Effector memory CD4-positive, alpha-beta T cell (primary cell): ENCODE results near the gene PTPRN2.
"Not testable (repeated sequence)": the region's sequence is repeated elsewhere in the genome, so short reads cannot be mapped to it uniquely, and the experiment has no call there.

ENCODE experiments used
- DNase-seq, 3 donors: peaks; one replicate each; pipeline ENCODE4 v3.0.0-alpha.2; 2020
- H3K27ac ChIP-seq: 2 replicates; pipeline ENCODE4 v1.7.0; 2013; ENCODE audit warnings: mild to moderate bottlenecking, low read length, moderate library complexity; ENCODE audit not compliant: insufficient read depth, poor library complexity, severe bottlenecking
- H3K27me3 ChIP-seq: replicated peaks from 2 replicates; pipeline ENCODE4 v1.7.0; 2013; ENCODE audit warnings: mild to moderate bottlenecking, low read length; ENCODE audit not compliant: insufficient read depth, control insufficient read depth, poor library complexity, severe bottlenecking
- H3K36me3 ChIP-seq: 2 replicates; pipeline ENCODE4 v1.7.0; 2013; ENCODE audit warnings: mild to moderate bottlenecking, low read length, moderate library complexity; ENCODE audit not compliant: control insufficient read depth, insufficient read depth
- H3K4me1 ChIP-seq: 2 replicates; pipeline ENCODE4 v1.7.0; 2013; ENCODE audit warnings: low read length, mild to moderate bottlenecking; ENCODE audit not compliant: control insufficient read depth, insufficient read depth, poor library complexity, severe bottlenecking
- H3K4me3 ChIP-seq: 2 replicates; pipeline ENCODE4 v1.7.0; 2013; ENCODE audit warnings: low read length, low read depth, mild to moderate bottlenecking; ENCODE audit not compliant: insufficient read depth, poor library complexity, severe bottlenecking
- H3K9me3 ChIP-seq: 2 replicates; pipeline ENCODE4 v1.7.0; 2013; ENCODE audit warnings: mild to moderate bottlenecking, low read length, moderate library complexity; ENCODE audit not compliant: control insufficient read depth

Gene PTPRN2

DNA sequence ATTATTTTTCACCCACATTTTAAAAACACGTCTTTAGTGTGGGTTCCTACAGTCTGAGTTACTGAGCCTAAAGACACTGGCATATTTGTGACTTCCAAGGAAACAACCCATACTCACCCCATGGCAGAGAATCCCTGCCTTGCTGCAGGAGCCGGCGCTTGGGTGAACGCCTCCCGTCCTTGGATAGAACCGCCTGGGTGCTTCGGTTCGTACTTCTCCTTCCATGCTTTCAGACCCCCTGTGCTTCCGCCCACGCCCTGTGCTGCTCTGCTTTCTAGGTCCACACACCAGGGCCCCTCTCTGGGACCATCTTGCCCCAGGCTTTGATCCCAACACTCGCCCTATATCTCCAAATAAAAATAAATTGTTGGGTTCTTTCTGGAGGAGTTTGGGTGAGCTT is 125.8 kb downstream of the PTPRN2 start:
- H3K36me3 ChIP-seq, result no peaks in the 10 kb centered on the region
- no peak overlapping the region for H3K4me3 ChIP-seq
- no peak for DNase-seq
- H3K4me1 ChIP-seq, result no peaks in the 10 kb centered on the region
- no peaks in the 10 kb centered on the region for H3K9me3 ChIP-seq
- H3K27ac ChIP-seq, result no peak overlapping the region
- no peaks in the 10 kb centered on the region for H3K27me3 ChIP-seq

DNA sequence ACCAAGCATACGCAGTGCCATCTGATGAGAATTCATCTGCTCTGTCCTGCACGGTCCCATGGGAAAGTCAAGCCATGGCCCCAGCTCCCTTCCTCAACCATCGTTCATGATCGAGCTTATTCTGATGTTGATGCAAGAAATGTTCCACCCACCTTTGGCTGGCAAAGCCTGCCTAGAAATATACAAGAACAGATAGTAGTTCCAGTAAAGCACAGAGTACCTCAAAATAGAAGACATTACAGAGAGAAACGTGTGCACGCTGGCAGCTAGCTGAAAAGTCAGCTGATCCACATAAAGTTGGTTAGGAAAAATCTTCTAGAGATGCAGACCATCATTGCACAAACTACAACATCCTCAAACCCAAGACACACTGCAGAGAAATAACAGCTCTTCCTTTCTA is 127.0 kb downstream of the PTPRN2 start:
- no peaks in the 10 kb centered on the region for H3K36me3 ChIP-seq

DNA sequence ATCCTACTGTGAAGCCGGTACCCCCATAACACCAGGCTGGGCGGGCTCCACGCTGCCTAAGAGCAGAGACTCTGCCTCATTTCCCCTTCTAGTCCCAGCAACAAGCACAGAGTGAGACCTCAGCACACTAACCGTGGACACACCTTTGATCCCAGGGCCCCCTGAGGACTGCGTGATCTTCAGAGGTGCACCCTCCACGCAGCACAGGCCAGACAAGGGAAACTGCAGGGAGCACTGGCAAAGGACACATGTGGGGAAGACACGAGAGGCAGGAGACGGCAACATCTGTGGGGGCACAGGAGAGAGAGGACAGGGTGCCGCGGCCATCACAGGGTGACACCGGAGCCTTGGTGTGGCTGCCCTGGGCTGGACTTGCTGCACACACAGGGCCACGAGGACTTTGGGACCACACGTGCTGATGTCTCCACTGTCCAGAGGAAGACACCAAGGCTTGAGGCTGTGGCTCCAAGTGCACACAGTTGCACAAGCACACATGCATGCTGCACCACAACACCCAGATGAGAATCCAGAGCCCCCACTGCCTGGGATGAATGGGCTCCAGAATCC is 128.8 kb downstream of the PTPRN2 start:
- H3K9me3 ChIP-seq, result no peaks in the 10 kb centered on the region
- no peaks in the 10 kb centered on the region for H3K36me3 ChIP-seq
- no peak overlapping the region for H3K4me3 ChIP-seq
- no peaks in the 10 kb centered on the region for H3K27me3 ChIP-seq
- DNase-seq, result no peak
- H3K27ac ChIP-seq, result no peak overlapping the region
- H3K4me1 ChIP-seq, result no peaks in the 10 kb centered on the region

More for the DNA sequence above, 127.0 kb downstream of the PTPRN2 start:
- Histone ChIP-seq H3K27me3 (no peaks in the 10 kb centered on the region), H3K9me3 (no peaks in the 10 kb centered on the region), H3K4me1 (no peaks in the 10 kb centered on the region), H3K27ac (no peak overlapping the region), H3K4me3 (no peak overlapping the region)
- DNase-seq, result no peak

DNA sequence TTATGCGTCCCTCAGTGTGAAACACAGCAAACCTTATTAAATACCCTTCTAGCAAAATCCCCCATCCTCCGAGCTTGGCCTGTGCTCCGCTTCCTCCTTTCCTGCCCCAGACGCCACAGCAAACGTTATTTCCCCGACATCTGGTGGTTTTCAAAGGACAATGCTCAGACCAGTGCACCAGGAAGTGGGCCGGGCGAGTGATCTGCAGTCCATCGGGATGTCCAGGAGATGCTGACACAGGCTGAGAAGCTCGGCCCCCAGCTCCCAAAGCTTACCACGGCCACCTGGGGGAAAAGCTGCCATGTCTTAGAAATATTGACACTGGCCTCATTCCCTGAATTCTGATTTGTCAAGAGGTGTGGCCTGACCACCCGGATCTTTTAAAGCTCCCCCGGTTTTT is 129.5 kb downstream of the PTPRN2 start:
- no peak overlapping the region for H3K27ac ChIP-seq
- no peaks in the 10 kb centered on the region for H3K4me1 ChIP-seq
- H3K9me3 ChIP-seq, result no peaks in the 10 kb centered on the region
- H3K36me3 ChIP-seq, result no peaks in the 10 kb centered on the region
- H3K4me3 ChIP-seq, result no peak overlapping the region
- no peaks in the 10 kb centered on the region for H3K27me3 ChIP-seq
- no peak for DNase-seq

DNA sequence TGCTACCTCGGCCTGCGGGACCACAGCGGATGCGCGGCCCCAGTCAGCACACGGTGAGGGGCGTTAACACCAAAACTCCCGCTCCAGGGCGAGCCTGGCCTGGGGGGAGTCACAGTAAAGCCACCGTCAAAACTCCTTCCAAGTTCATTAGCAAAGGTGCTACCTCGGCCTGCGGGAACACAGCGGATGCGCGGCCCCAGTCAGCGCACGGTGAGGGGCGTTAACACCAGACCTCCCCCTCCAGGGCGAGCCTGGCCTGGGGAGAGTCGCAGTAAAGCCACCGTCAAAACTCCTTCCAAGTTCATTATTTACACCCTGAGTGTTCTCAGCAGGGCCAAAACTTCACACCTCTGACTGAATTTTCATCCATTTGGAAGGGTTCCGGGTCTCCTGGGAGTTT is 130.0 kb downstream of the PTPRN2 start:
- DNase-seq, H3K27me3 ChIP-seq, H3K9me3 ChIP-seq, H3K36me3 ChIP-seq, H3K4me1 ChIP-seq, H3K4me3 ChIP-seq, H3K27ac ChIP-seq: not testable (repeated sequence)

DNA sequence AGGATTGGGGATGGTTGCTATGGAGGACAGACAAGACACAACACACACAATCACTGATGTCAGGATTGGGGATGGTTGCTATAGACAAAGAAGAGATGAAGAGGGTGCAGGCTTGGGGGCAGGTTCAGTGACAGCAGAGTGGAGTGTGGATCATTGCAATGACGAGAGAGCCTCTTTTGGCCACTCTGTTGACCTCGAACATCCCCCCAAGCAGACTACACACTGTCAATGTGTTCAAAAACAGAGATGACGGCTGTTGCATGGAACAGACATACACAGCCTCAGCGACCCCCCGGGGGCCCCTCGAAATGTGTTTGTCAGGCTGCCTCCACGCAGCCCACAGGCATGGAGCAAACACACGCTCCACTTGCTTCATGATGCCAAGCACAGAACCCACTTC is 133.0 kb downstream of the PTPRN2 start:
- H3K36me3 ChIP-seq, result no peaks in the 10 kb centered on the region
- no peak overlapping the region for H3K4me3 ChIP-seq
- H3K9me3 ChIP-seq, result no peaks in the 10 kb centered on the region

DNA sequence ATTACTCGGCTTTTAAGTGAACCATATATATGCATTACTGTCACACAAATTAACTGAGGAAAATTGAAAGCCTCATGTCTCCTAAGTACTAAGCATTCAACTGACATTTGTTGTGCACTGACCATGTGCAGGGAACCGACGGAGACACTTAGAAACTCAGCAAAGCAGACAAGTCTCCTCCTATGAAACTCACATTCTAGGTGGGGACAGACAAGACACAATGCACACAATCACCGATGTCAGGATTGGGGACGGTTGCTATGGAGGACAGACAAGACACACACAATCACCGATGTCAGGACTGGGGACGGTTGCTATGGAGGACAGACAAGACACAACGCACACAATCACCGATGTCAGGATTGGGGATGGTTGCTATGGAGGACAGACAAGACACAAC is 134.0 kb downstream of the PTPRN2 start:
- Histone ChIP-seq H3K36me3 (no peaks in the 10 kb centered on the region), H3K4me1 (no peaks in the 10 kb centered on the region), H3K9me3 (no peaks in the 10 kb centered on the region), H3K27ac (no peak overlapping the region), H3K27me3 (no peaks in the 10 kb centered on the region), H3K4me3 (no peak overlapping the region)
- no peak for DNase-seq

More for the DNA sequence above, 133.0 kb downstream of the PTPRN2 start:
- no peaks in the 10 kb centered on the region for H3K27me3 ChIP-seq
- no peak for DNase-seq
- H3K27ac ChIP-seq, result no peak overlapping the region
- no peaks in the 10 kb centered on the region for H3K4me1 ChIP-seq

DNA sequence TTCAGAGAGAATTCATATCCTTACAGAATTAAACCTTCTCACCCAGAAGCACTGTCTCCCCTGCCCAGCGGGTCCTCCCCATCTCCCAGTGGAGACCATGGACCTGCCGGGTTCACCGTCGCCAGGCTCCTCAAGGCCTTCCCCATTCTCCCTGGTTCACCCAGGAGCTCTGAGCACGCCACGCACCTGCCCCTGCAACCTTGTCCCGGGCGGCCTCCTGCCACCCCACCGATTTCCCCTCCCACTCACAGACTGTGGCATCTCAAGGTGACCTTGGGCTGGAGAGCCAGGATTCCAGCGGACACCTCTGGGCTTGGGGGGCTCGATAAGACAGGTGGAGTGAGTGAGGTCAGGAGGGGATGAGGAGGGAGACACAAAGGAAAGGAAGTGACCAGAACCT is 135.3 kb downstream of the PTPRN2 start:
- DNase-seq, result no peak
- Histone ChIP-seq H3K36me3 (no peaks in the 10 kb centered on the region), H3K4me1 (no peaks in the 10 kb centered on the region), H3K27ac (no peak overlapping the region), H3K9me3 (no peaks in the 10 kb centered on the region), H3K4me3 (no peak overlapping the region), H3K27me3 (no peaks in the 10 kb centered on the region)

DNA sequence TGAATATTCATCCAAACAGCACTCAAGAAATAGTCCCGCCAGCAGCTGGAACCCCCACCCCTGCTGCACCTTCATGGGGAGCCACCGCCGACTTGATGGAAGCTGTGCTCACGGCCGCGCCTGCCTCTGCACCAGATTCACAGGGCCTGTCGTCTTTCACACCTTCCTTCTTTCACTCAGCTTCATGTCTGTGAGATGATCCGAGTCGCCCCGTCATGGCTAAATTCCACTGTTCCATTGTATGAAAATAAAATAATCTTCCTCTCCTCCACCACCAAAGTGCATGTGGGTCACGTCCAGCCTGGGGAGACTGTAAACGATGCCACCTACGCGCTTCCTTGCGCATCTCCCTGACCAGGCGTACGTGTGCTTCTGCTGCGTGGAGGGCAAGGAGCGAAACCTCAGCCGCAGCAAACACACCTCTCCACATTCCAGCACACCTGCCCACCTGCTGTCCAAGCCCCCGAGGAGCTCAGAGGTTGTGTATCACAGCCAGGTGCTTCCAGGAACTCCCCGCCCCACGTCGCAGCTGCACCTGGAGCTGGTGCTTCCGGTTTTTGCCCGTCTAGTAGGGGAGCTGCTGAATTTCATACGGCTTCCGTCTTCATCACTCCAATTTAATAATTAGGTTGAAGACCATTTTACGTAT is 137.0 kb downstream of the PTPRN2 start:
- Histone ChIP-seq H3K27ac (no peak overlapping the region), H3K27me3 (no peaks in the 10 kb centered on the region), H3K4me1 (no peaks in the 10 kb centered on the region), H3K4me3 (no peak overlapping the region), H3K9me3 (no peaks in the 10 kb centered on the region), H3K36me3 (no peaks in the 10 kb centered on the region)
- no peak for DNase-seq

DNA sequence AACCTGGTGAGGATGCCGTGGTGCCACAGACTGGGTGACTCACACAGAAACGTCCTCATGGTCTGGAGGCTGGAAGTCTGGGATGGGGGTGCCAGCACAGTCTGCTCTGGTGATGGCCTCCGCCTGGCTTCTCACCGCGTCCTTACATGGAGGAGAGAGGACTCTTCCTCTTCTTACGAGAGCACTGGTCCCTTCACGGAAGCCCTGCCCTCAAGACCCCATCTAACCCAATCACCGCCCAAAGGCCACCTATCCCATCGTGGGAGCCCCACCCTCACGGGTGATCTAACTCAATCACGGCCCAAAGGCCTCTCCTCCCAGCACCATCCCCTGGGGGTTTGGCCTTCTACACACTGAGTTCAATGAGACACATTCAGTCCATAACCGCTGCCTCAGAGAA is 137.7 kb downstream of the PTPRN2 start:
- Histone ChIP-seq H3K4me3 (no peak overlapping the region), H3K4me1 (no peaks in the 10 kb centered on the region), H3K27ac (no peak overlapping the region), H3K27me3 (no peaks in the 10 kb centered on the region), H3K36me3 (no peaks in the 10 kb centered on the region), H3K9me3 (no peaks in the 10 kb centered on the region)
- DNase-seq, result no peak
